ENCODE results near the gene TRAF7. TPM values are rescaled to one million over a fixed set of nuclear protein-coding genes. Genes with fewer than 3 reads are reported as not detected.

Gene TRAF7
- total and polyA plus RNA-seq, 2 of the 8 experiments (the other 6 are each of a cell fraction or from before 2014, with no cell fraction given) = 96.8 to 148 TPM

DNA sequence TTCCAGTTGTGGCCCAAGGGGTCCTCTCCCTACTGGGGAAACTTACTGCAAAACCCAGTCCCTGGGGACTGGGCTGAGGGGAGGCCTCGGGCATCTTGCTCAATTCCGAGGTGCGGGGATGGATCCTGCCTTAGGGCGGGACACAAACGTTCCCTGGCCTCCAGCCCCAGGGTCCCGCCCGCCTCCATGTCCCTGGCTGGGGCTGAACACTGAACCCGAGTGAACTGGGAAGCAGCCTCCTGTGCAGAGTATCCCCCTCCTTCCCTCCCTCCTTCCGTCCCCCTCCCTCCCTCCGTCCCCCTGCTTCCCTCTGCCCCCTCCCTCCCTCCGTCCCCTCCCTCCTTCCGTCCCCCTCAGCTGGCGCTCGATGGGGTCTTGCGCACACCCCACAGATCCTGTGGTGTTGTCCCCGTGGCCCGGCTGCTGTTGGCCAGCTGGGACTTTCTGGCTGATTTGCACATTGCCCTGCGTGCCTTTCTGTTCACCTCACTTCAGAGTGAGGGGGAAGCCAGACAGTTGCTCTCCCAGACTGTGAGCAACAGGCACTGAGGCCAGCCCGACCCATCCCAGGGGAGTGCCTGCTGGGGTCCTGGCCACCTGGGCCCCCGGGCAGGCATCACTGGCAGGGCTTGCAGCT lies 5.5 kb downstream of the TRAF7 start (continued):
- TF ChIP-seq RAD21 (IDR thresholded peaks at IDR 0.05 in 1 of 2, conservative IDR thresholded peaks at IDR 0.05 in 1 of 2; ENCODE audit: low read depth in 2 of 2, low read length in 2 of 2) = no peak
- no peak for TF ChIP-seq SP1 (IDR thresholded peaks at IDR 0.05; ENCODE audit: low read depth, low read length)
- no peak for TF ChIP-seq CBX8 (IDR thresholded peaks at IDR 0.05; ENCODE audit: borderline replicate concordance, low read depth, low read length)
